OCI-LY3 (cell line): ENCODE results near the gene CTSD.

ENCODE experiments used
- CTCF ChIP-seq: fragments of 200-600, 300-600 bp; sonication (generic); IDR thresholded peaks from 2 replicates; pipeline ENCODE4 v1.5.1; 2014; ENCODE audit warnings: antibody characterized with exemption, low read length, low read depth
- EZH2phosphoT487 ChIP-seq: fragments of 200-600 bp; shearing (Covaris generic); IDR thresholded peaks from 2 replicates; pipeline ENCODE4 v1.6.1; 2018; ENCODE audit warnings: antibody characterized with exemption, mixed run types, low read depth

GRCh38 chr11:1758611-1759150, 5.0 kb downstream of the CTSD start:
- no peak for TF ChIP-seq CTCF
- no peak for TF ChIP-seq EZH2phosphoT487
